HG03135 (cell line): ENCODE results near the gene SLC39A11.
"Not testable (repeated sequence)": the region's sequence is repeated elsewhere in the genome, so short reads cannot be mapped to it uniquely, and the experiment has no call there.

ENCODE experiments used
- ATAC-seq: cut with Tn5 transposase; IDR thresholded peaks from one replicate; pipeline ENCODE4 v1.9.1; 2021; ENCODE audit warnings: mild to moderate bottlenecking, moderate library complexity; ENCODE audit not compliant: unreplicated experiment

SLC39A11 gene

GRCh38 chr17:72810991-72811508 lies 281.4 kb downstream of the SLC39A11 start:
- no peak for ATAC-seq

GRCh38 chr17:72806011-72806410 lies 286.5 kb downstream of the SLC39A11 start:
- no peak for ATAC-seq

GRCh38 chr17:72804949-72805707 lies 287.4 kb downstream of the SLC39A11 start:
- ATAC-seq: no peak

- no peak for ATAC-seq
Observed at GRCh38 chr17:72802726-72803125, 289.8 kb downstream of the SLC39A11 start.

GRCh38 chr17:72797142-72797541 lies 295.3 kb downstream of the SLC39A11 start:
- no peak for ATAC-seq

- ATAC-seq: no peak
Observed at GRCh38 chr17:72795941-72796340, 296.5 kb downstream of the SLC39A11 start.

GRCh38 chr17:72794152-72794551 lies 298.3 kb downstream of the SLC39A11 start:
- ATAC-seq: no peak

GRCh38 chr17:72792771-72793170 lies 299.7 kb downstream of the SLC39A11 start:
- ATAC-seq: no peak

- no peak for ATAC-seq
Observed at GRCh38 chr17:72790190-72790589, 302.3 kb downstream of the SLC39A11 start.

GRCh38 chr17:72789711-72790110 lies 302.8 kb downstream of the SLC39A11 start:
- no peak for ATAC-seq

GRCh38 chr17:72788950-72789585 lies 303.4 kb downstream of the SLC39A11 start:
- ATAC-seq: no peak

GRCh38 chr17:72786209-72786608 lies 306.3 kb downstream of the SLC39A11 start:
- no peak for ATAC-seq

- ATAC-seq: no peak
Observed at GRCh38 chr17:72782985-72783701, 309.3 kb downstream of the SLC39A11 start.

- ATAC-seq: not testable (repeated sequence)
Observed at GRCh38 chr17:72782437-72782836, 310.1 kb downstream of the SLC39A11 start.

GRCh38 chr17:72778169-72779151 lies 314.0 kb downstream of the SLC39A11 start:
- no peak for ATAC-seq

GRCh38 chr17:72775919-72776318 lies 316.6 kb downstream of the SLC39A11 start:
- ATAC-seq: no peak

GRCh38 chr17:72775237-72775636 lies 317.3 kb downstream of the SLC39A11 start:
- ATAC-seq: no peak

GRCh38 chr17:72774236-72774635 lies 318.3 kb downstream of the SLC39A11 start:
- ATAC-seq: no peak

GRCh38 chr17:72773225-72773624 lies 319.3 kb downstream of the SLC39A11 start:
- ATAC-seq: not testable (repeated sequence)

GRCh38 chr17:72772331-72772821 lies 320.1 kb downstream of the SLC39A11 start:
- ATAC-seq: no peak
